Natural killer cell (primary cell): ENCODE results near the gene FUBP3. TPM values are rescaled to one million over a fixed set of nuclear protein-coding genes. Genes with fewer than 3 reads are reported as not detected.

Experiments used
- ATAC-seq, 3 donors: fragments of 150-1000 bp in 2 of 3; fragments of 200-7000 bp in 1 of 3; cut with Tn5 transposase; 1 replicate in 1 of 3; 2 replicates in 2 of 3; pipeline ENCODE4 v1.10.0; 2021; ENCODE audit warnings: mild to moderate bottlenecking in 2 of 3, moderate library complexity in 2 of 3
- DNase-seq, 2 donors: peaks; one replicate each; pipeline versions ENCODE4 v3.0.0 to v3.0.0-alpha.2; 2013 to 2021; ENCODE audit warnings: mixed read lengths in 1 of 2
- H3K27ac ChIP-seq: one replicate; pipeline ENCODE4 v1.5.1; 2013; ENCODE audit warnings: mild to moderate bottlenecking, low read length
- H3K27me3 ChIP-seq: one replicate; pipeline ENCODE4 v1.6.1; 2013; ENCODE audit warnings: low read length; ENCODE audit not compliant: control insufficient read depth, insufficient read depth
- H3K36me3 ChIP-seq: one replicate; pipeline ENCODE4 v1.6.1; 2013; ENCODE audit warnings: low read length; ENCODE audit not compliant: control insufficient read depth, insufficient read depth
- H3K4me1 ChIP-seq: one replicate; pipeline ENCODE4 v1.6.1; 2013; ENCODE audit warnings: low read length; ENCODE audit not compliant: control insufficient read depth, insufficient read depth
- H3K4me3 ChIP-seq: one replicate; pipeline ENCODE4 v1.5.1; 2013; ENCODE audit warnings: low read length
- H3K9me3 ChIP-seq: one replicate; pipeline ENCODE4 v1.6.1; 2013; ENCODE audit warnings: low read length; ENCODE audit not compliant: control insufficient read depth, insufficient read depth
- H3K27ac Mint-ChIP-seq, 2 donors: one replicate each; pipeline ENCODE4 v1.8.0; 2022; ENCODE audit warnings: mild to moderate bottlenecking in 2 of 2, mixed read lengths in 2 of 2, moderate library complexity in 1 of 2
- H3K27me3 Mint-ChIP-seq, 2 donors: one replicate each; pipeline ENCODE4 v1.8.0; 2022; ENCODE audit warnings: low read depth in 2 of 2, mixed read lengths in 2 of 2
- H3K36me3 Mint-ChIP-seq: one replicate; pipeline ENCODE4 v1.8.0; 2022; ENCODE audit warnings: mixed read lengths
- H3K4me1 Mint-ChIP-seq, 2 donors: one replicate each; pipeline ENCODE4 v1.8.0; 2022; ENCODE audit warnings: mixed read lengths in 2 of 2
- H3K4me3 Mint-ChIP-seq: one replicate; pipeline ENCODE4 v1.8.0; 2022; ENCODE audit warnings: mild to moderate bottlenecking, moderate library complexity, mixed read lengths
- H3K9me3 Mint-ChIP-seq, 2 donors: one replicate each; pipeline ENCODE4 v1.8.0; 2022; ENCODE audit warnings: mixed read lengths in 2 of 2
- WGBS: methylation state at CpG from one replicate; pipeline ENCODE4 v1.1.7; 2013; ENCODE audit warnings: missing lambda C conversion rate; ENCODE audit not compliant: insufficient coverage; 5-methylcytosine and 5-hydroxymethylcytosine counted together
- intact Hi-C: fragments of 100-400 bp; cut with micrococcal nuclease; formaldehyde crosslinking; loops from one replicate; pipeline ENCODE4 v1.14.2; 2022
- total RNA-seq, 4 donors: library from RNA; stranded (reverse); fragments of 120-200 nt in 1 of 4; gene quantifications; one replicate each; pipeline versions ENCODE4 v1.2.3 to v1.2.4, GENCODE V29; 2013 to 2022
- TF ChIP-seq, protein P1 (sequence below): fragments of 200-600 bp; IDR thresholded peaks from one replicate; pipeline ENCODE4 v1.8.0; 2022; ENCODE audit warnings: antibody characterized with exemption

The FUBP3 gene
- total RNA-seq, 3 donors from 2014 or later (not counting 1 experiment from before 2014, with no cell fraction given) = 40.8 to 45.2 (median 41.3) TPM

- no peaks in the 10 kb centered on the region for H3K9me3 Mint-ChIP-seq
- no peak overlapping the region for H3K27ac Mint-ChIP-seq
- no peaks in the 10 kb centered on the region for H3K4me1 Mint-ChIP-seq
- Histone ChIP-seq H3K27ac (no peak overlapping the region), H3K9me3 (no peaks in the 10 kb centered on the region), H3K4me3 (no peak overlapping the region), H3K27me3 (no peaks in the 10 kb centered on the region), H3K36me3 (peaks cover 69% of the 10 kb centered on the region), H3K4me1 (no peaks in the 10 kb centered on the region)
- DNase-seq (no peak), ATAC-seq (no peak)
- intact Hi-C loops = no loop called here
- H3K27me3 Mint-ChIP-seq = no peaks in the 10 kb centered on the region
- no peaks in the 10 kb centered on the region for H3K36me3 Mint-ChIP-seq
- 96% methylated on average over 8 of the region's 8 CpGs for WGBS
- H3K4me3 Mint-ChIP-seq = no peak overlapping the region
- TF ChIP-seq, protein P1, sequence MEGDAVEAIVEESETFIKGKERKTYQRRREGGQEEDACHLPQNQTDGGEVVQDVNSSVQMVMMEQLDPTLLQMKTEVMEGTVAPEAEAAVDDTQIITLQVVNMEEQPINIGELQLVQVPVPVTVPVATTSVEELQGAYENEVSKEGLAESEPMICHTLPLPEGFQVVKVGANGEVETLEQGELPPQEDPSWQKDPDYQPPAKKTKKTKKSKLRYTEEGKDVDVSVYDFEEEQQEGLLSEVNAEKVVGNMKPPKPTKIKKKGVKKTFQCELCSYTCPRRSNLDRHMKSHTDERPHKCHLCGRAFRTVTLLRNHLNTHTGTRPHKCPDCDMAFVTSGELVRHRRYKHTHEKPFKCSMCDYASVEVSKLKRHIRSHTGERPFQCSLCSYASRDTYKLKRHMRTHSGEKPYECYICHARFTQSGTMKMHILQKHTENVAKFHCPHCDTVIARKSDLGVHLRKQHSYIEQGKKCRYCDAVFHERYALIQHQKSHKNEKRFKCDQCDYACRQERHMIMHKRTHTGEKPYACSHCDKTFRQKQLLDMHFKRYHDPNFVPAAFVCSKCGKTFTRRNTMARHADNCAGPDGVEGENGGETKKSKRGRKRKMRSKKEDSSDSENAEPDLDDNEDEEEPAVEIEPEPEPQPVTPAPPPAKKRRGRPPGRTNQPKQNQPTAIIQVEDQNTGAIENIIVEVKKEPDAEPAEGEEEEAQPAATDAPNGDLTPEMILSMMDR = no peak
These were observed 55.4 kb downstream of the FUBP3 start for GRCh38 chr9:130634801-130635200.

DNA sequence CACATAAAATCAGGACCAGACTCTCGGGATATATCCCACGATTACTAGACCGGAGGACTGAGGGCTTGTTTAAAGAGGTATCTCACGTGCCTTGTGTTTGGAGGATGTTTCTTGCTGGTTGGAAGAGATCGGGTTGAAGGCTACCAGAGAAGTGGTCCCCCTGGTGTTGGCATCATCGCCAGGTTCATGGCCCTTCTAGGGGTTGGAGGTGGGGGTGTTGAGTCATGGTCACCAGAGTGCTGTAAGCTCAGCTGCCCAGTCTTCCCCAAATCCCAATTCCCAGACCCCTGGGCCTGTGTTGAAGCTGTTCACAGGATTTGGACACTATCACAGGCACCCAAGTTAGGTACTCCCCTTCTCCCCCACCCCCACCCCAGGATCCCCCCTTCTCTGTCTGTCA, 55.9 kb downstream of the FUBP3 start:
- intact Hi-C loops = no loop called here
- no peak overlapping the region for H3K27ac Mint-ChIP-seq

GRCh38 chr9:130635721-130636647, 56.6 kb downstream of the FUBP3 start:
- 96% methylated on average over 33 of the region's 33 CpGs for WGBS
- no peaks in the 10 kb centered on the region for H3K4me1 ChIP-seq

More for the DNA sequence above, 55.9 kb downstream of the FUBP3 start:
- TF ChIP-seq, protein P1 = no peak
- Mint-ChIP-seq H3K4me3 (no peak overlapping the region), H3K9me3 (no peaks in the 10 kb centered on the region), H3K36me3 (no peaks in the 10 kb centered on the region), H3K4me1 (no peaks in the 10 kb centered on the region), H3K27me3 (no peaks in the 10 kb centered on the region)
- Histone ChIP-seq H3K36me3 (peaks cover 64% of the 10 kb centered on the region), H3K9me3 (no peaks in the 10 kb centered on the region), H3K4me1 (no peaks in the 10 kb centered on the region), H3K27ac (no peak overlapping the region), H3K4me3 (no peak overlapping the region), H3K27me3 (no peaks in the 10 kb centered on the region)
- ATAC-seq = no peak
- 98% methylated on average over 6 of the region's 6 CpGs for WGBS
- DNase-seq = no peak

More at GRCh38 chr9:130635721-130636647, 56.6 kb downstream of the FUBP3 start:
- H3K27me3 ChIP-seq = no peaks in the 10 kb centered on the region
- H3K4me3 ChIP-seq = no peak overlapping the region
- Mint-ChIP-seq H3K27ac (no peak overlapping the region), H3K4me1 (no peaks in the 10 kb centered on the region), H3K9me3 (no peaks in the 10 kb centered on the region), H3K4me3 (no peak overlapping the region), H3K27me3 (no peaks in the 10 kb centered on the region), H3K36me3 (no peaks in the 10 kb centered on the region)
- TF ChIP-seq, protein P1 = no peak
- intact Hi-C loops = no loop called here
- no peak overlapping the region for H3K27ac ChIP-seq
- no peak for DNase-seq
- H3K36me3 ChIP-seq = peaks cover 58% of the 10 kb centered on the region
- ATAC-seq = no peak
- no peaks in the 10 kb centered on the region for H3K9me3 ChIP-seq
